Cortex of kidney (tissue), 1 donor: ENCODE measurements around the gene GPR141.
"Not testable (repeated sequence)": the region's sequence is repeated elsewhere in the genome, so short reads cannot be mapped to it uniquely, and the experiment has no call there.

Experiments used
- DNase-seq: peaks from one replicate; lab custom pipeline; 2025; lab: John Stamatoyannopoulos, UW

GPR141 gene

DNA sequence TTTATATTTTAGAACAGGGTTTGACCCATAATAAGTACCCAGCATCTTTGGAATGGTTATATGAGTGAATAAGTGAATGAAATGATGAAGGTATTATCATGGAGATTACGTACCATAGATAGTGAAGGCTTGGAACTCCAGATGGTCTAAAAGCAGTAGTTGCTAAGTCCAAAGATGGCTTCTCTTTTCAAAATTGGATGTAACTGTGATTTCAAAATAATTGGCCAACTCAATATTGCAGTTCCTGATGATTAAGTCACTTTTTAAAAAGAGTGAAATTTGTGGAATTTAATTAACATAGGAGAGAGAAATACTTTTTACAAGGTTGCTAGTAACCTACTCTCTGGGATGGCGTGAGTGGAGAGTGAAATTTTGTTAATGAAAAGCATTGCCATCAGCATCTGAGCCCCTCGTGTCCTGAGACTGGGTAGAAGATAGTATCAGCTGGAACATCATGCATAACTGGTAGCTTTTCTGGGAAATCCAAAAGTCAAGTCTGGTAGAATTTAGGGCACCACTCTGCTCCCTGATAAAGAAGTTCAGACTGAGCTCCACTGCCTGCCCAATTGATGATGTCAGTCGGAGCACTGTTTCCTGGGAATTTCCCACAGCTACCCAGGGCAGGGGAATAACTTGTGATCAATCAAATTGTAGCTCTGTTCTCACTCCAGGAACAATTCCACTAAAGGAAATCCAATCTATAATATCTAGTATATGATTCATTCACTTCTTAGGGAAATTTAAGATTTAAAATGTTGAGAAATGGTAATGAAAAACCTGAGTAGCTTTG is 3.2 kb downstream of the GPR141 start:
- no peak for DNase-seq

DNA sequence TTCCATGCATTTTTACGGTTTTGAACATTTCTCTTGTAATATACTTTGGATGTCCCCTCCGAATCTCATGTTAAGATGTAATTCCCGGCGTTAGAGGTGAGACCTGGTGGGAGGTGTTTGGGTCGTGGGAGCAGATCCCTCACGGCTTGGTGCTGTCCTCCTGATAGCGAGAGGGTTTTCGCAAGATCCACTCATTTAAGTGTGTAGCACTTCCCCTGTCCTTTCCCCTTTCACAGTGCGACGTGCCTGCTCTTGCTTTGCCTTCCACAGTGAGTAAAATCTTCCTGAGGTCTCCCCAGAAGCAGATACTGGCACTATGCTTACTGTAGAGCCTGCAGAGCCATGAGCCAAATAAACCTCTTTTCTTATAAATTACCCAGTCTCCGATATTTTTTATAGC is 6.6 kb downstream of the GPR141 start:
- no peak for DNase-seq

DNA sequence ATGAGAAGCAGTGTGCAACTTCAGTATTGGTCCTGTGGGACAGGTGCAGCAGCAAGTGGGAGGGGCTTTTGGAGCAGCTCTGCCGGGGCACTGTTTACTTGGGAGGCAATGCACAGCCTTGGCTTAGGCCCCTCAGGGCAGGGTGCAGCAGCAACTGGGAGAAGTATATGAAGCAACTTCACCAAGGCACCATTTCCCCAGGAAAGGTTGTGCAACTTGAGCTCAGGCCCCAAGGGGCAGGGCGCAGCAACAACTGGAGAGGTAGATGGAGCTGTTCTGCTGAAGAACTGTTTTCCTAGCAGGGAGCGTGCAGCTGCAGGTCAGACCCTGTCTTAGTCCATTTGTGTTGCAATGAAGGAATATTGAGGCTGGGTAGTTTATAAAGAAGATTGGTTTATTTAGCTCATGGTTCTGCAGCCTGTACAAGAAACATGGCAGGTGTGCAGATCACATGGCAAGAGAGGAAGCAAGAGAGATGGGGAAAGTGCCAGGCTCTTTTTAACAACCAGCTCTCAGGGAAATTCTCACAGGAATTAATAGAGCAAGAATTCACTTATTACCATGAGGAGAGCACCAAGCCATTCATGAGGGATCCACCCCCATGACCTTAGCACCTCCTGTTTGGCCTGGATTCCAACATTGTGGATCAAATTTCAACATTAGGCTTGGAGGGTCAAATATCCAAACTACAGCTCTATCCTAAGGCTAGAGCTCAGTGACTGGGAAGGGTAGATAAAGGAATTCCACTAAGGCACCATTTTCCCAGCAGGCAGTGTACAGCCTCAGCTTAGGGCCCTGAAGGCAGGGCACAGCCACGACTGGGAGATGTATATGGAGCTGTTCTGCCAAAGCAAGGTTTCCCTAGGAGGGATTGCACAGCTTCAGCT is 10.9 kb downstream of the GPR141 start:
- DNase-seq = no peak

GRCh38 chr7:37698276-37698675 is 14.7 kb downstream of the GPR141 start:
- no peak for DNase-seq

GRCh38 chr7:37698782-37699181 is 15.2 kb downstream of the GPR141 start:
- DNase-seq = no peak

DNA sequence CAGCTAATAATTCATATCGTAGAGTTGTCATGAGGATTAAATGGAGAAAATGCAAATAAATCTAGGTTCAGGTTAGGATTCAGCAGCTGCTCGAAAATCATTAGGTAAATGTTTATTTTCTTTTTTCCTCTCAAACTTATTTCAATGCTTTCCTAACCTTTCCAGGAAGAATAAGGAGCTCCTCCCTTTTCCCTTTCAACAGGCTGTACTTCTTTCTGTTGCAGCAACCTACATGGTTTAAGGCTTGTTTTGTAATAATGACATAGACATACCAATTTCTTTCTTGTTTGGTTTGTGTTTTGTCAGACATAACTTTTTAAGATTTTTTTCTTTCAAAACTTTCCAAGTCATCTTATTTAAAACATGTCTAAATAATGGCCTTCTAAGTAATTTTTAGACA is 18.2 kb downstream of the GPR141 start:
- DNase-seq = no peak

GRCh38 chr7:37703361-37703760 is 19.8 kb downstream of the GPR141 start:
- no peak for DNase-seq

DNA sequence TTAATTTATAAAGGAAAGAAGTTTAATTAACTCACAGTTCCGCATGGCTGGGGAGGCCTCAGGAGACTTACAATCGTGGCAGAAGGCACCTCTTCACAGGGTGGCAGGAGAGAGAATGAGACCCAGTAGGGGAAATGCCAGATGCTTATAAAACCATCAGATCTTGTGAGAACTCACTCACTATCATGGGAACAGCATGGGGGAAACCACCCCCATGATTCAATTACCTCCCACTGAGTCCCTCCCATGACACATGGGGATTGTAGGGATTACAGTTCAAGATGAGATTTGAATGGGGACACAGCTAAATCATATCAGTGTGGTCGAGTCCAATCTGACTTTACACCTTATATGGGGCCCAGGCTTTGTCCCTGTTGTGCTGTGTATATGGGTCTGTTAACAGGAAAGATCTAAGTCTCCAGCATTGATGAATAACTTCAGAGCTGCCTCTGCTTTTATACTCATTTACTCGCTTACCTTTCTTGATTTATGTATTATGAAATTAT is 20.8 kb downstream of the GPR141 start:
- DNase-seq = not testable (repeated sequence)

GRCh38 chr7:37705976-37706375 is 22.4 kb downstream of the GPR141 start:
- no peak for DNase-seq

DNA sequence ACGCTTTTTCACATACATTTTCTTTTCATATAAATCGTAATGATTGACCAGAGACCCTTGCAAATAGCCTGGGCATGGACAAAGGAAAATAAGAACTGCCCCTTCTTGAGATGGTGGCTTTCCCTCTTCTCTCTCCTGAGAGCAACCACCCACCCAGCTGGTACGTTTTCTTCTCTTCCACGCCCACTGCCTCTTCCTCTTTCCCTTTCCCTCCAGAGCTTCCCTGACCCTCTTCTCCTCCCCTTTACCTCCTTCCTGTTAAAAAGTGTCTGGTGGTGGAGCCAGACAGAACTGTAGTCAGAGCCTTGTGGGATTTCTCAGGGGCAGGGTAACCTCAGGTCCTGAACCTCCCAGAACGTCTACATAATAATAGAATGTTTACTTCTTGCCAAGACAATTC is 23.2 kb downstream of the GPR141 start:
- no peak for DNase-seq

DNA sequence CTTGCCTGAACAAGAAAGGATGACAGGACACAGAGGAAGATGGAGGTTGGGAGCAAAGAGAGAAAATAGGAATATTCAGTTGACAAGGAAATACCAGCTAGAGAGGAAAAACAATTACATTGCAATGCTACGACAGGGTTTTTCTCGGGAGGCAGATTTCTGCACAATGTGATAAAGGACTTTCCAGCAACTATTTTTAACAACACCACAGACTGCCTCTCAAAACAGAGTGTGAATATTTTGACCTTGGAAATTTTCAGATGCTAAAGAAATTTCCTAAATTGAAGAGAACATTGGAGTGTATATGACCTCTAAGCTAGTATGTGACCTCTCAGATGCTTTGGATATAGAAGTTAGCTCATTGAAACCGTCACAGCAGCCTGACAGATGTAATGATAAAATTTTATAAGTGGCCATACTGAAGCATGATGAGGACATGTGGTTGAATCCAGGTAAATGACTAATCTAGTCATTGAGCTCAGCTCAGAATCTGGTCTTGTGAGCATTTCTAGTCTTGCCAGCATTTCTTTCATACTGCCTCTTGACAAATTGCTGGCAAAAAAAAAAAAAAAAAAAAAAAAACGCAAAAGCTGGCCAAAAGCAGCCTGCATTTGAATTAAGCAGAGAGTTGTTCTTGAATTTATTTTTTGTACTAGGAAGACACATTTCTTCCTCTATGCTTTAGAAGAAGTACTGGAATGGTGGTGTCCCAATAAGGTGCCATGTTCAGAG is 24.4 kb downstream of the GPR141 start:
- no peak for DNase-seq

DNA sequence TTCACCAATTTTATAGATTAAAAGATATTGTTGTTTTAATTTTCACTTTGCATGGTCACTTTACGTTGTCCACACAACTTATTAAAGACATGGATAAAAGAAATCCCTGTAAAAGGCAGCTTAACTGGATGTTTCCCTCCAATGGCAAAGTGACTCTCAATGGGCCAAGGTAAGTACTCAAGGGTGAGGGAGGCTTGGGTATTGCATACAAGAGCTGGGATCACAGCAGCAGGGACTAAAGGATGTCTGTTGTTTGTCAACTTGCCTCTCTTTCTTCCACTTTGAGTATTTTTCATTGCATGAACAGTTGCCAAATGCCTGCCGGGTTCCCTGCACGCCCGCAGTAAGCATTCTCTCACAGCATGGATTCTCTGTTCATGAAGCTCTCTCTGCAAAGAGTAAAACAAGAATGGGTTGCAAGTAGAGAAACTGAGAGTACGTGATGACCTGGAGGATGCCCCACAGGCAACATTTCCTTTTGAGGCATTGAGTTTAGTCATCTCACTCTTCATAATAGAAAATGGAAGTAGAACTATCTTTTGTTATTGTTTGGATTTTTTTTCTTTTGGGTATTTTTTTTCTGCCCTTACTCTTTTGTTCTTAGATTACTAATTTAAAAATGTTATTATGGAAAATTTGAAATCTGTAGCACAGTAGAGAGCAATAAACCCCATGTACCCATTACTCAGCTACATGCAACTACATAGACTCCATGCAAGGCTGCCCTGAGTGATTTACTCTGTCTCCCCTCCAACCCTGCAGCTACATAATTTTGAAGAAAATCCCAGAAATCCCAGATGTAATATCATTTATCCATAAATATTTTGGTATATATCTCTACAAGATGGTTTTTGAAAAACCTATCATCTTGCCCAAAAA is 26.3 kb downstream of the GPR141 start:
- DNase-seq = no peak

DNA sequence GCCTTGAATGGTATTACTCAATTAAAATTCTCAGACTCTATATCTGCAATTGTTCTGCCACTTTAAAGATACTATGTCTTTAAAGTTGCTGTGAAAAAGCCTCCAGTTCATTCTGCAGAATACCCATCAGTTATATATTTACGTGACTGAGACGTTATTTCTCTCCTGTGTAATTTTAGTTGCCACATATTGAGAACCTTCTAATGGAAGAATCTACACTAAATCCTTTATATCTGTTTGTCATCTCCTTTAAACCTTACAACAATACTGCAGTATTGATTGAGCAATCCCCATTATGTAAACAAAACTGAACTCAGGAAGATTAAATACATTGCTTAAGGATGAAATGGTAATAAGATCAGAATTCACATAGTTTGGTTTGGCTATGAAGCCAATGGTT is 30.0 kb downstream of the GPR141 start:
- no peak for DNase-seq

DNA sequence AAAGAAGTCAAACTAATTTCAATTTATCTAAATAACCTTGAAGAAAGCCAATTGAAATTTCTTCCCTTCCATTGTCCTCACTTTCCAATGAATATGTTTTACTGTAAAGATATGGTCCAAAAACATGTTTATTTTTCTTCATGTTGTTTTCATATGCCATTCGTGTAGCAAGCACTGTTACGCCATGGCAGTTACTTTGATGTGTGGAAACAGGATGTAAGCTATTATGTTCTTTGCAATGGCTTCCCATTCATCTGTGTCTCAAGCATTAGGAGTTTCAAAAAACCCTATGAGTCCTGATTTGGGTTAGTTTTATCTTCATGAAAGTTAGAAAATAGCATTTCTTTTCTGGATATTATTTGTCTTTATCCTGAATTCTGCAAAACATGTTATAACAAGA is 31.0 kb downstream of the GPR141 start:
- DNase-seq = no peak

- no peak for DNase-seq
These were observed 35.0 kb downstream of the GPR141 start for GRCh38 chr7:37718585-37718984.

- DNase-seq = no peak
These were observed 35.5 kb downstream of the GPR141 start for GRCh38 chr7:37719077-37719476.

DNA sequence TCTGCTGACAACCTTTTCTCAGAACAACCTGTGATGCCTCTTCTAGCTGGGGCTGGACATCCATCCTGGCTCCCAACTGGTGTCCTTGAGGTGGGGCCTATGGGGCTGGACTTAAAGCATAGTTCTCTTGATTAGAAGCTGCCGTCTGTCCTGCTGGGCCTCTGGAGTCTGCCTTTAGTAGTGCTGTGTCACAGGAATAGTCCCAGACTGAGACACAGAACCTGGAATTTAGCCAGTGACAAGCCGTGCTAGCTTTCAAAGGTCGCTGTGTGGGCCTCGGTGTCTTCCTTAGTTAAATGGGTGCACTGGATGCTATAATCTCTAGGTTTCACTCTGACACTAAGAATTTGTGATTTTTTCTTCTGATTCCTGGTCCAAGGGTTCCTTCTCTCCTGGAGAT is 41.2 kb downstream of the GPR141 start:
- no peak for DNase-seq

DNA sequence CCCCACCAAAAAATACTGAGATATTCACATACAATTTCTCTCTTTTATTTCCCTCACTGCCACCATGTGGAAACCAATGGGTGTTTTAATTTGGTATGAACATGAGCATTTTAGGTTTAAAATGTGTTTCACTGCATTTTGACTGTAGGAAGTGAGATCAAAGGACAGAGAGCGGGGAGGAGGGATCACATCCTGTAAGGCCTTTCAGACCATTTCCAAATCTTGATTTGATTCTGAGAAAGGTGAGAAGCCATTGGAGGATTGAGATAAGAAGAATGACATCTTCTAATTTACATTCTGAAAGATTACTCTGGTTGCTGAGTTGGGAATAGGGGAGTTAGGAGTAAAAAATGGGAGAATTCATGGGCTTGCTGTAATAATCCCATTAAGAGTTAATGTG is 42.5 kb downstream of the GPR141 start:
- DNase-seq = no peak

DNA sequence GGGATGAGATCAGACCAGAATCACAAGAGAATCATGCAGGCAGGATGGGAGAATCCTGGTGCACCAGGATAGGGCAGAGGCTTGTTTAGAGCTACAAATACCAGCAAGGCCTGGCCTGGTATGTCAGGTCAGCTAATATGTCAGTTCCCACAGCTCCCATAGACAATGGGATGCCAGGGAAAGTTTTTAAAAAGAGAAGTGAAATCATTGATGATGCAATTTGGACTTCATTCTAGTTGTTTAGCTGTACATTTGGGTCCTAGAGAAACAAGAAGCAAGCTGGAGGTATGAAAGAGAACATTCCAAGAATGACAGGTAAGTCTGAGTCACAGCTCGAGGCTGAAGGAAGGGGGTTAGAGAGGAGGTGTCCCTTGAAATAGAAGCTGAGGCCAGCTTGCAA is 45.2 kb downstream of the GPR141 start:
- no peak for DNase-seq

- DNase-seq = no peak
These were observed 45.6 kb downstream of the GPR141 start for GRCh38 chr7:37729181-37729580.

- DNase-seq = no peak
These were observed 46.9 kb downstream of the GPR141 start for GRCh38 chr7:37730501-37730900.
